ENCODE results near the gene GNB5.

Gene GNB5

GRCh38 chr15:52193791-52194190, 2.6 kb upstream of the GNB5 start:
- TF ChIP-seq, protein P1, sequence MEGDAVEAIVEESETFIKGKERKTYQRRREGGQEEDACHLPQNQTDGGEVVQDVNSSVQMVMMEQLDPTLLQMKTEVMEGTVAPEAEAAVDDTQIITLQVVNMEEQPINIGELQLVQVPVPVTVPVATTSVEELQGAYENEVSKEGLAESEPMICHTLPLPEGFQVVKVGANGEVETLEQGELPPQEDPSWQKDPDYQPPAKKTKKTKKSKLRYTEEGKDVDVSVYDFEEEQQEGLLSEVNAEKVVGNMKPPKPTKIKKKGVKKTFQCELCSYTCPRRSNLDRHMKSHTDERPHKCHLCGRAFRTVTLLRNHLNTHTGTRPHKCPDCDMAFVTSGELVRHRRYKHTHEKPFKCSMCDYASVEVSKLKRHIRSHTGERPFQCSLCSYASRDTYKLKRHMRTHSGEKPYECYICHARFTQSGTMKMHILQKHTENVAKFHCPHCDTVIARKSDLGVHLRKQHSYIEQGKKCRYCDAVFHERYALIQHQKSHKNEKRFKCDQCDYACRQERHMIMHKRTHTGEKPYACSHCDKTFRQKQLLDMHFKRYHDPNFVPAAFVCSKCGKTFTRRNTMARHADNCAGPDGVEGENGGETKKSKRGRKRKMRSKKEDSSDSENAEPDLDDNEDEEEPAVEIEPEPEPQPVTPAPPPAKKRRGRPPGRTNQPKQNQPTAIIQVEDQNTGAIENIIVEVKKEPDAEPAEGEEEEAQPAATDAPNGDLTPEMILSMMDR (IDR thresholded peaks at IDR 0.05; ENCODE audit: low read depth, low read length) = no peak
- H3K4me3 ChIP-seq (ENCODE audit: low read depth, low read length) = no peak overlapping the region

- TF ChIP-seq, protein P1 (IDR thresholded peaks at IDR 0.05; ENCODE audit: low read depth, low read length) = no peak
- H3K4me3 ChIP-seq (ENCODE audit: low read depth, low read length) = no peak overlapping the region
These were observed 2.1 kb upstream of the GNB5 start for GRCh38 chr15:52193321-52193720.

- H3K4me3 ChIP-seq (ENCODE audit: low read depth, low read length) = no peak overlapping the region
- TF ChIP-seq, protein P1 (IDR thresholded peaks at IDR 0.05; ENCODE audit: low read depth, low read length) = no peak
These were observed 4.3 kb downstream of the GNB5 start for GRCh38 chr15:52186651-52187486.

DNA sequence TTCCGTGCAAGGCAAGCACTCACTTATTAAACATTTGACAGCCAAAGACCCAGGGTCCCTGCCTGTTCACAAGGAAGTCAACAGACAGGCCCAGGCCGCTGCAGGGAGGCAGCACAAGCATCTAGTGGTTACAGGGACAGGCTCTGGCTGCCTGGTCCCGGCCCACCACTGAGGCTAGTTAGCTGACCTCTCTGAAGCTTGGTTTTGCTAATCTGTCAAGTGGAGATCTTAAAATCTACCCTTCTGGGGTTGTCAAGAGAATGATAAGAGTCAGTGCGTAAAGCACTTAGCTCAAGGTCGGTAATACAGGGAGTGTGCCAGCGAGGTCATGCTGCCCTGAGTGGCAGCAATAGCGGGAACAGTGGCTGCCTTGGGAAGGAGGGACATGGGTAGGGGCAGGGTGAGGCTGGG, 6.0 kb downstream of the GNB5 start:
- no peak overlapping the region for H3K4me3 ChIP-seq (ENCODE audit: low read depth, low read length)
- TF ChIP-seq, protein P1 (IDR thresholded peaks at IDR 0.05; ENCODE audit: low read depth, low read length) = no peak

DNA sequence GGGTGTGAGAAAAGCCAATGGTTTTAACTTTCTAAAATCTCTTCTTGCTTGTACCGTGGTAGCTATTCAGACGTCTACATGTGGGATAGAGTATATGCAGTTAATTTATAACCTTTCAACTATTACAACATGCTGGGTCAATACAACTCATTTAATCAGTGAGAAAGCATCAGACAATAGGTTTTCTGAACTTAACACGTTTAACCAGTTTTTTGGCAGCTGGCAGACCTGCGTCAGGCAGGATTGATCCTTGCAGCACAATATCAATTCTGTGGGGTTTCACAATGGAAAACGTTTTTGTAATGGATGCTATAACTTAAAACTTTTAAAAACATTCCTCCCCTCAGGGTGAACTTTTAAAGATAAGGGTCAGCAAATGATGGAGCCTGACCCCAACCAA, 6.5 kb downstream of the GNB5 start:
- TF ChIP-seq, protein P1 (IDR thresholded peaks at IDR 0.05; ENCODE audit: low read depth, low read length) = no peak
- H3K4me3 ChIP-seq (ENCODE audit: low read depth, low read length) = no peak overlapping the region

GRCh38 chr15:52183562-52184173, 7.5 kb downstream of the GNB5 start:
- H3K4me3 ChIP-seq (ENCODE audit: low read depth, low read length) = no peak overlapping the region
- TF ChIP-seq, protein P1 (IDR thresholded peaks at IDR 0.05; ENCODE audit: low read depth, low read length) = peak; percentile 64
